Endothelial cell of umbilical vein (primary cell): Measurements from ENCODE around the gene GLRA1. TPM values are rescaled to one million over a fixed set of nuclear protein-coding genes. Genes with fewer than 3 reads are reported as not detected.

Experiments used
- BruUV-seq: library from RNA; stranded (reverse); fragments of 400-500 nt; replicated peaks from 2 replicates; lab custom pipeline; 2021; lab: Mats Ljungman, UMichigan
- CTCF ChIA-PET: fragments of 300-600, 350-600 bp; sonication (Branson Sonifier 250); formaldehyde crosslinking; loops from one replicate; lab custom pipeline; 2021; ENCODE audit warnings: antibody characterized with exemption, inconsistent platforms; lab: Charles Lee
- POLR2A ChIA-PET: fragments of 300-600, 350-600 bp; sonication (Branson Sonifier 250); formaldehyde crosslinking; loops from one replicate; lab custom pipeline; 2021; ENCODE audit warnings: antibody characterized with exemption, inconsistent platforms; lab: Charles Lee
- DNase-seq: peaks from one replicate; pipeline ENCODE4 v3.0.0-alpha.2; 2011; ENCODE audit warnings: low read depth, low spot score
- FAIRE-seq: peaks from 2 replicates; lab custom pipeline; 2011; peaks lifted over from hg19 to GRCh38; lab: Jason Lieb, UNC
- H2AFZ ChIP-seq: 2 replicates; pipeline ENCODE4 v1.6.0; 2012; ENCODE audit warnings: low read depth, low read length, control low read depth, inconsistent platforms
- H3K27ac ChIP-seq: 2 replicates; pipeline ENCODE4 v1.5.1; 2011; ENCODE audit warnings: low read depth, mild to moderate bottlenecking, control low read depth, low read length, moderate library complexity; ENCODE audit not compliant: insufficient read depth
- H3K27me3 ChIP-seq, 2 experiments: 2 replicates each; pipeline versions ENCODE4 v1.6.0 to v1.6.1; 2011; ENCODE audit warnings: low read length in 2 of 2, mixed read lengths in 1 of 2; ENCODE audit not compliant: control insufficient read depth in 2 of 2, insufficient read depth in 2 of 2
- H3K36me3 ChIP-seq, 2 experiments: 2 replicates in 1 of 2; 3 replicates in 1 of 2; pipeline ENCODE4 v1.5.1; 2011; ENCODE audit warnings: low read length in 2 of 2, mild to moderate bottlenecking in 1 of 2, moderate library complexity in 1 of 2; ENCODE audit not compliant: control insufficient read depth in 2 of 2, insufficient read depth in 2 of 2; ENCODE audit errors: extremely low read depth in 1 of 2
- H3K4me1 ChIP-seq: 3 replicates; pipeline ENCODE4 v1.5.1; 2011; ENCODE audit warnings: mild to moderate bottlenecking, low read length; ENCODE audit not compliant: control insufficient read depth, insufficient read depth; ENCODE audit errors: extremely low read depth
- H3K4me2 ChIP-seq: 2 replicates; pipeline ENCODE4 v1.6.1; 2011; ENCODE audit warnings: low read length, control low read depth, mixed read lengths; ENCODE audit not compliant: insufficient read depth
- H3K4me3 ChIP-seq, 3 experiments: fragments of 200-600 bp in 1 of 3; sonication (generic), shearing (Covaris generic) in 1 of 3; replicated peaks in 1 of 3; 2 replicates each; pipeline ENCODE4 v1.5.1; 2011 to 2016; ENCODE audit warnings: control low read depth in 3 of 3, low read length in 3 of 3, mild to moderate bottlenecking in 2 of 3, inconsistent platforms in 1 of 3, low read depth in 1 of 3, moderate library complexity in 1 of 3; ENCODE audit not compliant: insufficient read depth in 1 of 3
- H3K79me2 ChIP-seq: 2 replicates; pipeline ENCODE4 v1.6.0; 2012; ENCODE audit warnings: low read length, inconsistent platforms; ENCODE audit not compliant: control insufficient read depth, insufficient read depth
- H3K9ac ChIP-seq: replicated peaks from 2 replicates; pipeline ENCODE3; 2011; ENCODE audit warnings: low read length, control low read depth; ENCODE audit not compliant: insufficient read depth; ENCODE audit errors: extremely low read depth
- H3K9me1 ChIP-seq: replicated peaks from 3 replicates; pipeline ENCODE4 v1.6.0; 2011; ENCODE audit warnings: mild to moderate bottlenecking, low read length; ENCODE audit not compliant: control insufficient read depth, insufficient read depth; ENCODE audit errors: extremely low read depth
- H3K9me3 ChIP-seq: replicated peaks from 2 replicates; pipeline ENCODE4 v1.5.1; 2012; ENCODE audit warnings: low read length, inconsistent platforms; ENCODE audit not compliant: control insufficient read depth, insufficient read depth
- H4K20me1 ChIP-seq: replicated peaks from 2 replicates; pipeline ENCODE3; 2011; ENCODE audit warnings: mild to moderate bottlenecking, low read length; ENCODE audit not compliant: control insufficient read depth, insufficient read depth; ENCODE audit errors: extremely low read depth
- CTCF ChIP-seq, 2 donors: IDR thresholded peaks; 1 replicate in 1 of 2; 2 replicates in 1 of 2; pipeline ENCODE4 v1.5.1; 2011; ENCODE audit warnings: low read length in 2 of 2, mild to moderate bottlenecking in 2 of 2, moderate library complexity in 2 of 2, control low read depth in 1 of 2, inconsistent platforms in 1 of 2, low read depth in 1 of 2; ENCODE audit not compliant: insufficient read depth in 1 of 2; ENCODE audit errors: extremely low read depth in 1 of 2
- EZH2 ChIP-seq: IDR thresholded peaks from 2 replicates; pipeline ENCODE4 v1.6.1; 2012; ENCODE audit warnings: borderline replicate concordance, low read depth, mild to moderate bottlenecking, moderate library complexity, low read length, inconsistent platforms; ENCODE audit not compliant: severe bottlenecking
- FOS ChIP-seq: IDR thresholded peaks from 2 replicates; pipeline ENCODE4 v1.6.1; 2011; ENCODE audit warnings: mild to moderate bottlenecking, low read length, moderate library complexity, borderline replicate concordance; ENCODE audit not compliant: insufficient read depth
- GATA2 ChIP-seq: IDR thresholded peaks from 2 replicates; pipeline ENCODE4 v1.7.0; 2011; ENCODE audit warnings: low read depth, mild to moderate bottlenecking, moderate library complexity, mixed read lengths, low read length; ENCODE audit not compliant: insufficient read length, insufficient read depth
- JUN ChIP-seq: IDR thresholded peaks from 2 replicates; pipeline ENCODE4 v1.6.1; 2011; ENCODE audit warnings: borderline replicate concordance, low read depth; ENCODE audit not compliant: insufficient read length, insufficient read depth
- MAX ChIP-seq: IDR thresholded peaks from 2 replicates; pipeline ENCODE4 v1.6.1; 2011; ENCODE audit not compliant: insufficient read depth, insufficient read length
- MYC ChIP-seq: IDR thresholded peaks from one replicate; pipeline ENCODE4 v1.6.1; 2011; ENCODE audit warnings: mild to moderate bottlenecking, low read depth, low read length
- POLR2A ChIP-seq: IDR thresholded peaks from 2 replicates; pipeline ENCODE4 v1.6.1; 2012; ENCODE audit warnings: low read depth, mild to moderate bottlenecking, control low read depth, low read length
- POLR2AphosphoS5 ChIP-seq: IDR thresholded peaks from 2 replicates; pipeline ENCODE4 v1.6.1; 2012; ENCODE audit warnings: low read depth, mild to moderate bottlenecking, control low read depth, low read length, moderate library complexity; ENCODE audit not compliant: insufficient read depth
- dilution Hi-C: fragments of 300-500 bp; cut with MboI; formaldehyde crosslinking; loops from one replicate; pipeline ENCODE4 v1.15.0; 2019; ENCODE audit warnings: low sequenced_read_pairs; ENCODE audit not compliant: extremely low pct_ligation_motif_present
- intact Hi-C: fragments of 100-400 bp; cut with micrococcal nuclease; formaldehyde crosslinking; loops from one replicate; pipeline ENCODE4 v1.10.0; 2022
- polyA plus RNA-seq, 4 experiments: library from polyadenylated mRNA; depleted of rRNA in 3 of 4; stranded (reverse) in 3 of 4; unstranded in 1 of 4; fragments of >200 nt; gene quantifications; 2 replicates each; pipeline versions ENCODE4 v1.2.1 to v1.2.3, GENCODE V29; 2011 to 2012; ENCODE audit warnings: missing spikeins in 1 of 4
- total RNA-seq: library from RNA; stranded (reverse); gene quantifications from 2 replicates; pipeline ENCODE4 v1.2.3, GENCODE V29; 2021

Gene GLRA1
- total and polyA plus RNA-seq, 2 donors (not counting 3 experiments of a cell fraction or from before 2014, with no cell fraction given), result not detected

GRCh38 chr5:151855701-151856100 is 69.0 kb downstream of the GLRA1 start:
- no TSS peak for BruUV-seq
- H3K27ac ChIP-seq, result no peak overlapping the region
- intact Hi-C loops (no loop called here), dilution Hi-C loops (no loop called here)
- no peaks in the 10 kb centered on the region for H4K20me1 ChIP-seq
- no peaks in the 10 kb centered on the region for H3K9me3 ChIP-seq
- no peaks in the 10 kb centered on the region for H3K27me3 ChIP-seq
- POLR2A ChIA-PET, result no interaction called here
- no peak for DNase-seq
- H3K4me2 ChIP-seq, result no peak overlapping the region
- no peaks in the 10 kb centered on the region for H3K9me1 ChIP-seq
- no peaks in the 10 kb centered on the region for H3K79me2 ChIP-seq
- H3K9ac ChIP-seq, result no peak overlapping the region
- H2AFZ ChIP-seq, result no peak overlapping the region
- FAIRE-seq, result no peak
- H3K4me1 ChIP-seq, result no peaks in the 10 kb centered on the region
- no peak overlapping the region for H3K4me3 ChIP-seq
- CTCF ChIA-PET, result no interaction called here
- no peak for TF ChIP-seq EZH2
- no peak for TF ChIP-seq MAX
- TF ChIP-seq GATA2, result no peak
- no peak for TF ChIP-seq FOS
- TF ChIP-seq POLR2A, result no peak
- TF ChIP-seq MYC, result no peak
- no peak for TF ChIP-seq JUN
- no peak for TF ChIP-seq CTCF (IDR thresholded peaks at IDR 0.05; ENCODE audit: extremely low read depth in 1 of 2, insufficient read depth in 1 of 2, low read depth in 1 of 2, low read length in 2 of 2)
- no peak for TF ChIP-seq POLR2AphosphoS5
- H3K36me3 ChIP-seq, result no peaks in the 10 kb centered on the region
